HepG2 (cell line): ENCODE results near the gene URI1. TPM values are rescaled to one million over a fixed set of nuclear protein-coding genes. Genes with fewer than 3 reads are reported as not detected.

ENCODE experiments used
- HOXA3 ChIP-seq: sonication (generic); formaldehyde crosslinking; IDR thresholded peaks from 2 replicates; pipeline ENCODE4 v1.5.0; 2020; ENCODE audit warnings: missing genetic modification reagents
- SAFB2 ChIP-seq: sonication (generic); formaldehyde crosslinking; IDR thresholded peaks from 2 replicates; pipeline ENCODE4 v1.5.1; 2020; ENCODE audit warnings: missing genetic modification reagents, low read depth, mild to moderate bottlenecking, borderline replicate concordance
- ZNF225 ChIP-seq: sonication (generic); formaldehyde crosslinking; IDR thresholded peaks from 2 replicates; pipeline ENCODE4 v1.4.0; 2020; ENCODE audit warnings: mild to moderate bottlenecking, missing genetic modification reagents
- ZNF430 ChIP-seq: sonication (generic); formaldehyde crosslinking; IDR thresholded peaks from 2 replicates; pipeline ENCODE4 v1.9.0; 2021; ENCODE audit warnings: mild to moderate bottlenecking, missing genetic modification reagents
- ZNF549 ChIP-seq: sonication (generic); formaldehyde crosslinking; IDR thresholded peaks from 2 replicates; pipeline ENCODE4 v1.5.0; 2020; ENCODE audit warnings: missing genetic modification reagents
- polyA plus RNA-seq, 8 experiments: library from polyadenylated mRNA; depleted of rRNA in 3 of 8; stranded (reverse) in 7 of 8; unstranded in 1 of 8; fragments of >200 nt; fragmentation: Illumina TruSeq in 4 of 8; extraction: Trizol in 4 of 8; gene quantifications; 2 replicates each; pipeline versions ENCODE4 v1.2.1 to v1.2.3, GENCODE V29; 2011 to 2016; ENCODE audit warnings: low read depth in 4 of 8, missing spikeins in 1 of 8, mixed read lengths in 1 of 8; ENCODE audit not compliant: insufficient read depth in 1 of 8
- total RNA-seq, 5 experiments: library from RNA; depleted of rRNA; stranded (reverse); fragments of >200 nt; fragmentation: Illumina TruSeq; extraction: Trizol; gene quantifications; 2 replicates each; pipeline ENCODE4 v1.2.3, GENCODE V29; 2016; ENCODE audit warnings: low read depth in 1 of 5
- TF ChIP-seq, protein P1 (sequence below): sonication (generic); formaldehyde crosslinking; IDR thresholded peaks from 2 replicates; pipeline ENCODE4 v1.4.0; 2020; ENCODE audit warnings: missing genetic modification reagents
- TF ChIP-seq, protein P2 (sequence below): sonication (generic); formaldehyde crosslinking; IDR thresholded peaks from 2 replicates; pipeline ENCODE4 v1.4.0; 2020; ENCODE audit warnings: mild to moderate bottlenecking, missing genetic modification reagents, borderline replicate concordance
- TF ChIP-seq, protein P3 (sequence below): IDR thresholded peaks from 2 replicates; pipeline ENCODE4 v1.6.1; 2016; ENCODE audit warnings: missing genetic modification reagents, missing compliant biosample characterization

The URI1 gene
- total and polyA plus RNA-seq, 2 of the 13 experiments (the other 11 are each of a cell fraction or from before 2014, with no cell fraction given) = 43.6 to 67.9 TPM

DNA sequence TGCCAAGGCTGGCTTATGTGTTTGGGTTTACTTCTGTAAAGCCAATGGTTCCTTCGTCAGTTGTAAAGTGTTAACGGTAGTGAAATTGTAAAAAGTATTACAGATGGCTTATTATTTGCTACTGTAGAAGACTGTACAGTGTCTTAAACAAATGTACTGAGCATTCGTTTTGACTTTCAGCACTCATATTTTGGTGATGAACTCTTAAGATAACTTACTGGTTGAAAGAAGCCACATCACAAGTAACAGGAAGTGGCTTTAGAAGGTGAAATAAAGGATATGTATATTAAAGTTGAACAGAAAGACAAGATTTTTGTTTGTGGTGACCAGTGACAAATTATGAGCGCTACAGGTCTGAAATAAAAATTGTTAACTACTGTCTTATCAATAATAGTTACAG lies 64.2 kb downstream of the URI1 start (continued):
- TF ChIP-seq, protein P1, sequence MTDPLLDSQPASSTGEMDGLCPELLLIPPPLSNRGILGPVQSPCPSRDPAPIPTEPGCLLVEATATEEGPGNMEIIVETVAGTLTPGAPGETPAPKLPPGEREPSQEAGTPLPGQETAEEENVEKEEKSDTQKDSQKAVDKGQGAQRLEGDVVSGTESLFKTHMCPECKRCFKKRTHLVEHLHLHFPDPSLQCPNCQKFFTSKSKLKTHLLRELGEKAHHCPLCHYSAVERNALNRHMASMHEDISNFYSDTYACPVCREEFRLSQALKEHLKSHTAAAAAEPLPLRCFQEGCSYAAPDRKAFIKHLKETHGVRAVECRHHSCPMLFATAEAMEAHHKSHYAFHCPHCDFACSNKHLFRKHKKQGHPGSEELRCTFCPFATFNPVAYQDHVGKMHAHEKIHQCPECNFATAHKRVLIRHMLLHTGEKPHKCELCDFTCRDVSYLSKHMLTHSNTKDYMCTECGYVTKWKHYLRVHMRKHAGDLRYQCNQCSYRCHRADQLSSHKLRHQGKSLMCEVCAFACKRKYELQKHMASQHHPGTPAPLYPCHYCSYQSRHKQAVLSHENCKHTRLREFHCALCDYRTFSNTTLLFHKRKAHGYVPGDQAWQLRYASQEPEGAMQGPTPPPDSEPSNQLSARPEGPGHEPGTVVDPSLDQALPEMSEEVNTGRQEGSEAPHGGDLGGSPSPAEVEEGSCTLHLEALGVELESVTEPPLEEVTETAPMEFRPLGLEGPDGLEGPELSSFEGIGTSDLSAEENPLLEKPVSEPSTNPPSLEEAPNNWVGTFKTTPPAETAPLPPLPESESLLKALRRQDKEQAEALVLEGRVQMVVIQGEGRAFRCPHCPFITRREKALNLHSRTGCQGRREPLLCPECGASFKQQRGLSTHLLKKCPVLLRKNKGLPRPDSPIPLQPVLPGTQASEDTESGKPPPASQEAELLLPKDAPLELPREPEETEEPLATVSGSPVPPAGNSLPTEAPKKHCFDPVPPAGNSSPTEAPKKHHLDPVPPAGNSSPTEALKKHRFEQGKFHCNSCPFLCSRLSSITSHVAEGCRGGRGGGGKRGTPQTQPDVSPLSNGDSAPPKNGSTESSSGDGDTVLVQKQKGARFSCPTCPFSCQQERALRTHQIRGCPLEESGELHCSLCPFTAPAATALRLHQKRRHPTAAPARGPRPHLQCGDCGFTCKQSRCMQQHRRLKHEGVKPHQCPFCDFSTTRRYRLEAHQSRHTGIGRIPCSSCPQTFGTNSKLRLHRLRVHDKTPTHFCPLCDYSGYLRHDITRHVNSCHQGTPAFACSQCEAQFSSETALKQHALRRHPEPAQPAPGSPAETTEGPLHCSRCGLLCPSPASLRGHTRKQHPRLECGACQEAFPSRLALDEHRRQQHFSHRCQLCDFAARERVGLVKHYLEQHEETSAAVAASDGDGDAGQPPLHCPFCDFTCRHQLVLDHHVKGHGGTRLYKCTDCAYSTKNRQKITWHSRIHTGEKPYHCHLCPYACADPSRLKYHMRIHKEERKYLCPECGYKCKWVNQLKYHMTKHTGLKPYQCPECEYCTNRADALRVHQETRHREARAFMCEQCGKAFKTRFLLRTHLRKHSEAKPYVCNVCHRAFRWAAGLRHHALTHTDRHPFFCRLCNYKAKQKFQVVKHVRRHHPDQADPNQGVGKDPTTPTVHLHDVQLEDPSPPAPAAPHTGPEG (CRISPR knock-in tag) = no peak
- TF ChIP-seq ZNF225 (no peak), HOXA3 (CRISPR knock-in tag) (no peak), SAFB2 (CRISPR knock-in tag) (no peak), ZNF549 (CRISPR knock-in tag) (no peak), ZNF430 (CRISPR knock-in tag) (no peak)
- TF ChIP-seq, protein P2, sequence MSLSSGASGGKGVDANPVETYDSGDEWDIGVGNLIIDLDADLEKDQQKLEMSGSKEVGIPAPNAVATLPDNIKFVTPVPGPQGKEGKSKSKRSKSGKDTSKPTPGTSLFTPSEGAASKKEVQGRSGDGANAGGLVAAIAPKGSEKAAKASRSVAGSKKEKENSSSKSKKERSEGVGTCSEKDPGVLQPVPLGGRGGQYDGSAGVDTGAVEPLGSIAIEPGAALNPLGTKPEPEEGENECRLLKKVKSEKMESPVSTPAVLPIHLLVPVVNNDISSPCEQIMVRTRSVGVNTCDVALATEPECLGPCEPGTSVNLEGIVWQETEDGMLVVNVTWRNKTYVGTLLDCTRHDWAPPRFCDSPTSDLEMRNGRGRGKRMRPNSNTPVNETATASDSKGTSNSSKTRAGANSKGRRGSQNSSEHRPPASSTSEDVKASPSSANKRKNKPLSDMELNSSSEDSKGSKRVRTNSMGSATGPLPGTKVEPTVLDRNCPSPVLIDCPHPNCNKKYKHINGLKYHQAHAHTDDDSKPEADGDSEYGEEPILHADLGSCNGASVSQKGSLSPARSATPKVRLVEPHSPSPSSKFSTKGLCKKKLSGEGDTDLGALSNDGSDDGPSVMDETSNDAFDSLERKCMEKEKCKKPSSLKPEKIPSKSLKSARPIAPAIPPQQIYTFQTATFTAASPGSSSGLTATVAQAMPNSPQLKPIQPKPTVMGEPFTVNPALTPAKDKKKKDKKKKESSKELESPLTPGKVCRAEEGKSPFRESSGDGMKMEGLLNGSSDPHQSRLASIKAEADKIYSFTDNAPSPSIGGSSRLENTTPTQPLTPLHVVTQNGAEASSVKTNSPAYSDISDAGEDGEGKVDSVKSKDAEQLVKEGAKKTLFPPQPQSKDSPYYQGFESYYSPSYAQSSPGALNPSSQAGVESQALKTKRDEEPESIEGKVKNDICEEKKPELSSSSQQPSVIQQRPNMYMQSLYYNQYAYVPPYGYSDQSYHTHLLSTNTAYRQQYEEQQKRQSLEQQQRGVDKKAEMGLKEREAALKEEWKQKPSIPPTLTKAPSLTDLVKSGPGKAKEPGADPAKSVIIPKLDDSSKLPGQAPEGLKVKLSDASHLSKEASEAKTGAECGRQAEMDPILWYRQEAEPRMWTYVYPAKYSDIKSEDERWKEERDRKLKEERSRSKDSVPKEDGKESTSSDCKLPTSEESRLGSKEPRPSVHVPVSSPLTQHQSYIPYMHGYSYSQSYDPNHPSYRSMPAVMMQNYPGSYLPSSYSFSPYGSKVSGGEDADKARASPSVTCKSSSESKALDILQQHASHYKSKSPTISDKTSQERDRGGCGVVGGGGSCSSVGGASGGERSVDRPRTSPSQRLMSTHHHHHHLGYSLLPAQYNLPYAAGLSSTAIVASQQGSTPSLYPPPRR = no peak
- TF ChIP-seq, protein P3, sequence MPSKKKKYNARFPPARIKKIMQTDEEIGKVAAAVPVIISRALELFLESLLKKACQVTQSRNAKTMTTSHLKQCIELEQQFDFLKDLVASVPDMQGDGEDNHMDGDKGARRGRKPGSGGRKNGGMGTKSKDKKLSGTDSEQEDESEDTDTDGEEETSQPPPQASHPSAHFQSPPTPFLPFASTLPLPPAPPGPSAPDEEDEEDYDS = no peak
